Pulmonary artery endothelial cell (primary cell): Measurements from ENCODE around the gene NDNF. TPM values are rescaled to one million over a fixed set of nuclear protein-coding genes. Genes with fewer than 3 reads are reported as not detected.

Experiments
- DNase-seq: peaks from one replicate; pipeline ENCODE4 v3.0.0-alpha.2; 2011; ENCODE audit warnings: low read depth, low spot score
- total RNA-seq: library from RNA; depleted of rRNA; stranded (reverse); fragments of >200 nt; gene quantifications from 2 replicates; pipeline ENCODE4 v1.2.3, GENCODE V29; 2014

NDNF gene
- total RNA-seq, 1 donor from 2014 or later: not detected

DNA sequence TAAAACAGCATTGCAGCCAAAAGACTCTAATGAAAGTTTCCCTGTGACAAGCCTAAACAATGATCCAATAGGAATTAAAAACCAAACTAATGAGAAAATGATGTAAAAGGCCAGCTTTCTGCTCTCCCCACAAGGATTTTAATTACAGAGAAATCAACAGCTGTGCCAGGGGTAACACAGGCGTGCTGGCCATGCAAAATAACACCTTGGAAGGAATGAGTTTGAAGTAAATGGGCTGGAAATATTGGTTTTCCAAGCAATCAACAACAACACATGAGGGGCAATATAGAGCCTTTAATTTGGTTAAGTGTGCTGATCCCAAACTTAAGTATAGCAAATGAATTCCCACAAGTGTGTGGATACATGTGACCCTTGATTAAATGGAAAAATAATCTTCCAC lies 56.9 kb downstream of the NDNF start:
- no peak for DNase-seq

- no peak for DNase-seq
These were observed 57.8 kb downstream of the NDNF start for GRCh38 chr4:121014544-121014943.

DNA sequence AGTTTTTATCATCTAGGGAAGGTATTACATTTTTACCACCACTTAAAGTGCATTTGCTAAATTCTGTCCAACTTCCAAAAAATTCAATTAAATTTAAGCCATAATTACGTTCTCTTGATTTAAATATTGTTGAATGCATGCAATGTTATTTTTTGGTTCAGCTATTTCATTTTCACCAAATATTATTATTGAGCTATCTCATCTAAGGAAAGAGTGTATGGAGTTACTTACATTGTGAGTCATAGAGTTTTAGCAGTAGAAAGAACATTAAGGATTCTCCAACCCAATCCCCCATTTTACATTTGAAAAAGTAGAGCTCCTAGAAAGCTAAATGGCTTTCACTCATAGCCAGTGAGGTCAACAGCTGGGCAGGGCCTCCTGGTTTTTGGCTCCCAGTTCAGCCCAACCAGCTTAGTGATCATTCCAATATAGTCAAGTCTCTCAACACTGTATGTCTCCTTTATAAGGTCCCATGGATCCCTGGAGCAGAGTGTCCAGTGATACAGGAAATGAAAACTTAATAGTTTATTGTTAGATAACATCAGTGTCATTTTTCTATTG lies 60.5 kb downstream of the NDNF start:
- DNase-seq: no peak

DNA sequence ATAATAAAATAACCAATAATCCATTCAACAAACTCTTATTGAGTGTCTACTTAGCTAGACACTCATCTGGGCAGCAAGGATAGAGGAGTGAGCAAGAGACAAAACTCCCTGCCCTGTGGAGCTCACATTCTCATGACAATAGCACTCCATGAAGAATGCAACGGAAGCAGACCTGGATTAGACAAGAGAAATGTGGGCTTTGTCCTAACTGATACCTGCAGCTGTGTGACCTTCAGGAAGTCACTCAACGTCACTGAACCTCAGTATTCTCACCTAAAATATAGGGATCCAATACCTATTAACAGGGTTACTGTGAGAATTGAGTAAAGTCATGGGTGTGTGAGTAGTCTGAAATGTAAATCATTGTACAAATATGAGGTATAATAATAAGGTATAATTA lies 61.2 kb downstream of the NDNF start:
- no peak for DNase-seq

DNA sequence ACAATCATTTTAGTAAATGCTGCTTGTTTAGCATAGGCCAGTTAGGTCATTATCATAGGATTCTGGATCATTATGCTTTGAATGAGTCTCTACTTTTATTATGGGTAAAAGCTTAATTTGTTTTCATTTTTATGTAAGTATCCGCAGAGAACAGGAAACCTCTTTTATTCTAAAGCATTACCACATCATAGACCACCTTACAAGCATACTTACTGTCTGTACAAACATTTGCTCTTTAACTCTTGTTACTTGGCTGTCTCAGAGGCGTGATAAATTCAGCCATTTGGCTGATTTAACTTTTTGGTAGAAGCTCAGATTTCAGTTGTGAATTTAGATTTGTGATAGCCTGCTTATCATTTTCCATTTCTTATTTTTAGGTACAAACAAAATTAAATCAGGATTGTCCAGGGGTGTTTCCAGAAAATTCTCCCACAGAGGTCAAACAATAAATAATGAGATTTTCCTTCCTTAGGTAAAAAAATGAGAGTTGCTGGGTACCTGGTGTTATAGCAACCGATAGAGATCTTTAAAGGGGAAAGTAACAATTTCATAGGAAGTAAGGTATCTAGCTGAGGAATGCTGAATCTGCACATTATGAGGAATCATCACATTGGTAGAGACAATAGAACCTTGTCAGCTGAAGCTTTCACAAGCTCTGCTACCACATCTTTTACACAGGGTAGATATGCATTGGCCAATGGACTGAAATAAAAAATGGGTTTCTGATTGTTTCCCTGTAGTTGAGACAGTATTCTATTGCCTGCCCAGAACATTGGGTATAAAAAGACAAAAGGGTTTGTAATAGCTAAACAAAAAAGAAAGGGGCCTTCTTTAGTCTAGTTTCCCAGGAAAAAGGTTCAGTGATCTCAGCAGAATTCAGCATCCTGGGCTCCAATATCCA lies 62.5 kb downstream of the NDNF start:
- DNase-seq: no peak

DNA sequence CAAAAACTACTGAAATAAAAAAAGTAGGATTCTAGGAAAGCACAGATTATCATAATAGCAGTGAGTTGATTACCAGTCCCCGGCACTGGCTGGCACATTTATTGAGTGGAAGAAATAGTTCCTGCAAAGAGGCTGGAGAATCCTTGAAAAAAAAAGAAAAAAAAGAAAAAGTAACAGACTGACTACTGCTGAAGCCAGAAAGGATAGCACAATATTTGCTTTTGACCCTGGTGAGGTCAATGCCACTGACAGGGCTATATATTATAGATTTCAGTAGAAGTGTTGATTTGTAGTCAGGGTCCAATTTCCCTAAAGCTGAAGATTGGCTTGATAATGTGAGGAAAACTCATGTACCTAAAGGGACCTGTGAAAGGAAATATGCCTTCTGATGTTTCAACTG lies 64.7 kb downstream of the NDNF start:
- DNase-seq: no peak

GRCh38 chr4:121003863-121004262 lies 68.5 kb downstream of the NDNF start:
- no peak for DNase-seq

GRCh38 chr4:120995266-120996010 lies 76.9 kb downstream of the NDNF start:
- no peak for DNase-seq

GRCh38 chr4:120994521-120994920 lies 77.8 kb downstream of the NDNF start:
- DNase-seq: no peak

GRCh38 chr4:120991885-120992284 lies 80.5 kb downstream of the NDNF start:
- no peak for DNase-seq

GRCh38 chr4:120990246-120990645 lies 82.1 kb downstream of the NDNF start:
- no peak for DNase-seq

Other genes with a start within 250 kb of the NDNF start
- gene PRDM5, start 149.8 kb downstream of the NDNF start, total RNA-seq: 6.1 and 7.0 TPM in 2 replicates
- gene TNIP3, start 91.8 kb upstream of the NDNF start, total RNA-seq: 0.20 and 1.2 TPM in 2 replicates